IMR-90 (cell line): Measurements from ENCODE around the gene CYP26B1. TPM values are rescaled to one million over a fixed set of nuclear protein-coding genes. Genes with fewer than 3 reads are reported as not detected.

Experiments used
- ATAC-seq: fragments of 200-7000 bp; cut with Tn5 transposase; 2 replicates; pipeline ENCODE4 v1.9.1; 2020; ENCODE audit warnings: low read depth, mild to moderate bottlenecking, moderate library complexity
- BruUV-seq: library from RNA; stranded (reverse); fragments of 400-500 nt; replicated peaks from 2 replicates; lab custom pipeline; 2021; lab: Mats Ljungman, UMichigan
- CTCF ChIA-PET: fragments of 300-600 bp; formaldehyde crosslinking; extraction: SDS; loops from one replicate; lab custom pipeline; 2021; ENCODE audit warnings: antibody characterized with exemption; lab: Yijun Ruan, JAX
- POLR2A ChIA-PET: fragments of 300-600 bp; sonication (Branson Sonifier 250); formaldehyde crosslinking; loops from one replicate; lab custom pipeline; 2022; ENCODE audit warnings: antibody characterized with exemption; ENCODE audit not compliant: unreplicated experiment; lab: Charles Lee
- DNase-seq: peaks from one replicate; pipeline ENCODE4 v3.0.0; 2013
- H2AFZ ChIP-seq: replicated peaks from 2 replicates; pipeline ENCODE3; 2013; ENCODE audit warnings: low read length, mild to moderate bottlenecking; ENCODE audit not compliant: poor library complexity
- H2AK5ac ChIP-seq: 2 replicates; pipeline ENCODE4 v1.6.1; 2013; ENCODE audit warnings: low read depth, low read length, inconsistent platforms
- H2AK9ac ChIP-seq: replicated peaks from 2 replicates; pipeline ENCODE3; 2013; ENCODE audit warnings: mild to moderate bottlenecking, low read depth, low read length, moderate library complexity; ENCODE audit not compliant: poor library complexity
- H2BK120ac ChIP-seq: 2 replicates; pipeline ENCODE4 v1.6.1; 2013; ENCODE audit warnings: low read depth, low read length, inconsistent platforms
- H2BK15ac ChIP-seq: 3 replicates; pipeline ENCODE4 v1.6.1; 2013; ENCODE audit warnings: low read depth, low read length, inconsistent platforms
- H2BK20ac ChIP-seq: 2 replicates; pipeline ENCODE4 v1.6.1; 2013; ENCODE audit warnings: low read depth, mild to moderate bottlenecking, inconsistent platforms, low read length, moderate library complexity
- H2BK5ac ChIP-seq: 2 replicates; pipeline ENCODE4 v1.6.1; 2013; ENCODE audit warnings: mild to moderate bottlenecking, low read depth, low read length, inconsistent platforms; ENCODE audit not compliant: poor library complexity, severe bottlenecking
- H3K14ac ChIP-seq: replicated peaks from 2 replicates; pipeline ENCODE4 v1.6.1; 2013; ENCODE audit warnings: low read depth, low read length, inconsistent platforms
- H3K18ac ChIP-seq: 2 replicates; pipeline ENCODE4 v1.6.1; 2013; ENCODE audit warnings: low read depth, low read length, control low read depth
- H3K23ac ChIP-seq: 2 replicates; pipeline ENCODE4 v1.6.1; 2013; ENCODE audit warnings: low read depth, low read length, inconsistent platforms
- H3K27ac ChIP-seq: 2 replicates; pipeline ENCODE4 v1.5.1; 2013; ENCODE audit warnings: mild to moderate bottlenecking, control low read depth, low read length; ENCODE audit not compliant: insufficient read depth
- H3K27me3 ChIP-seq: 2 replicates; pipeline ENCODE4 v1.6.1; 2013; ENCODE audit warnings: low read length; ENCODE audit not compliant: control insufficient read depth, insufficient read depth
- H3K36me3 ChIP-seq: 2 replicates; pipeline ENCODE4 v1.6.1; 2013; ENCODE audit warnings: low read length, mixed read lengths; ENCODE audit not compliant: control insufficient read depth, insufficient read depth
- H3K4ac ChIP-seq: 2 replicates; pipeline ENCODE4 v1.6.1; 2013; ENCODE audit warnings: low read depth, low read length, inconsistent platforms
- H3K4me1 ChIP-seq: 2 replicates; pipeline ENCODE4 v1.6.1; 2013; ENCODE audit warnings: low read length, mixed read lengths; ENCODE audit not compliant: control insufficient read depth, insufficient read depth
- H3K4me2 ChIP-seq: 2 replicates; pipeline ENCODE4 v1.6.1; 2013; ENCODE audit warnings: low read depth, mild to moderate bottlenecking, control low read depth, low read length, moderate library complexity
- H3K4me3 ChIP-seq: 2 replicates; pipeline ENCODE4 v1.5.1; 2013; ENCODE audit warnings: low read depth, mild to moderate bottlenecking, control low read depth, low read length, moderate library complexity; ENCODE audit not compliant: insufficient read depth
- H3K56ac ChIP-seq: 2 replicates; pipeline ENCODE4 v1.6.1; 2013; ENCODE audit warnings: low read length, inconsistent platforms; ENCODE audit not compliant: insufficient read depth; ENCODE audit errors: extremely low read depth
- H3K79me1 ChIP-seq, 2 experiments: 2 replicates each; pipeline ENCODE4 v1.6.1; 2013; ENCODE audit warnings: low read length in 2 of 2, inconsistent platforms in 1 of 2, low read depth in 1 of 2
- H3K9ac ChIP-seq: 2 replicates; pipeline ENCODE4 v1.6.1; 2013; ENCODE audit warnings: low read depth, low read length, control low read depth
- H3K9me1 ChIP-seq: 2 replicates; pipeline ENCODE4 v1.6.1; 2013; ENCODE audit warnings: low read length, inconsistent platforms; ENCODE audit not compliant: insufficient read depth
- H3K9me3 ChIP-seq: 2 replicates; pipeline ENCODE4 v1.6.1; 2013; ENCODE audit warnings: low read length; ENCODE audit not compliant: control insufficient read depth, insufficient read depth
- H4K20me1 ChIP-seq: 2 replicates; pipeline ENCODE4 v1.6.1; 2013; ENCODE audit warnings: low read length, inconsistent platforms; ENCODE audit not compliant: insufficient read depth
- H4K5ac ChIP-seq: 2 replicates; pipeline ENCODE4 v1.6.1; 2013; ENCODE audit warnings: mild to moderate bottlenecking, low read depth, low read length, control low read depth
- H4K8ac ChIP-seq, 2 experiments: 2 replicates each; pipeline ENCODE4 v1.6.1; 2013; ENCODE audit warnings: low read depth in 2 of 2, low read length in 2 of 2, control low read depth in 1 of 2, inconsistent platforms in 1 of 2
- H4K91ac ChIP-seq: 2 replicates; pipeline ENCODE4 v1.6.1; 2013; ENCODE audit warnings: low read depth, low read length, inconsistent platforms; ENCODE audit not compliant: insufficient read depth
- CEBPB ChIP-seq: IDR thresholded peaks from 2 replicates; pipeline ENCODE4 v1.6.1; 2012; ENCODE audit warnings: low read depth, low read length, improper control_type of control experiment
- FOS ChIP-seq: fragments of 150-350 bp; IDR thresholded peaks from 2 replicates; pipeline ENCODE4 v1.6.1; 2016; ENCODE audit warnings: low read depth, low read length
- WGBS, 2 experiments: methylation state at CpG; one replicate each; pipeline versions ENCODE4 v1.1.5 to v1.1.7; 2013; ENCODE audit warnings: missing lambda C conversion rate in 2 of 2; ENCODE audit not compliant: insufficient read length in 1 of 2; ENCODE audit errors: extremely low coverage in 2 of 2; 5-methylcytosine and 5-hydroxymethylcytosine counted together
- dilution Hi-C: fragments of 300-500 bp; cut with HindIII; formaldehyde crosslinking; loops from one replicate; pipeline ENCODE4 v1.14.3; 2018; ENCODE audit warnings: low sequenced_read_pairs; ENCODE audit not compliant: unreplicated experiment
- in situ Hi-C: fragments of 300-500 bp; cut with MboI; formaldehyde crosslinking; loops from 3 replicates; pipeline ENCODE4 v1.14.3; 2019; ENCODE audit warnings: low sequenced_read_pairs, inconsistent platforms, mixed read lengths
- intact Hi-C: fragments of 100-400 bp; cut with micrococcal nuclease; formaldehyde crosslinking; loops from 2 replicates; pipeline ENCODE4 v1.10.0; 2022
- polyA plus RNA-seq, 3 experiments: library from polyadenylated mRNA; depleted of rRNA; stranded (reverse); fragments of >200 nt; gene quantifications; 2 replicates each; pipeline ENCODE4 v1.2.3, GENCODE V29; 2012; ENCODE audit warnings: low replicate concordance in 1 of 3
- total RNA-seq: library from RNA; depleted of rRNA; stranded (reverse); fragments of >200 nt; gene quantifications from 2 replicates; pipeline ENCODE4 v1.2.3, GENCODE V29; 2012

Gene CYP26B1
- total and polyA plus RNA-seq, 2 of the 4 experiments (the other 2 are of a cell fraction): 0.02 TPM; not detected in 1

DNA sequence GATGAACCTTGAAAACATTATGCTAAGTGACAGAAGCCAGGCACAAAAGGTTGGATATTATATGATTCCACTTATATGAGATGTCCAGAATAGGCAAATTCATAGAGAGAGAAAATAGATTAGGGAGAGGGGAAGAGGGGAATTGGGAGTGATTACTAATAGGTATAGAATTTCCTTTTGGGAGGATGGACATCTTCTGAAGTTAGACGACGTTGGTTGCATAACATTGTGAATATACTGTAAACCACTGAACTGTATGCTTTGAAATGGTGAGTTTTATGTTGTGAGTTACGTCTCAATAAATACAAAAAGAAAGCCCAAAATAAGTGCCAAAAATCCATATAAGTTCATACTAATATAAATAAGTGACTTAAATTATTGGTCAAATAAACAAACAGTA, 18.6 kb upstream of the CYP26B1 start:
- H2BK15ac ChIP-seq: no peak overlapping the region
- H4K20me1 ChIP-seq: no peaks in the 10 kb centered on the region
- DNase-seq (peak; percentile 12), ATAC-seq (peak; percentile 40)
- no peak overlapping the region for H3K4ac ChIP-seq
- TF ChIP-seq FOS: no peak
- peak; percentile 39; the same call in 1 of the 2 replicates for TF ChIP-seq CEBPB
- no peak overlapping the region for H2BK20ac ChIP-seq
- no CpG with 5 or more reads among the region's 3 CpGs for WGBS, 2 experiments
- ChIA-PET CTCF (no interaction called here), POLR2A (no interaction called here)
- no peak overlapping the region for H2BK5ac ChIP-seq
- intact Hi-C loops (no loop called here), dilution Hi-C loops (no loop called here), in situ Hi-C loops (no loop called here)
- H3K56ac ChIP-seq: no peak overlapping the region
- H3K27me3 ChIP-seq: no peaks in the 10 kb centered on the region; the same call in 1 of the 2 replicates
- H3K9me1 ChIP-seq: no peaks in the 10 kb centered on the region
- H3K9me3 ChIP-seq: no peaks in the 10 kb centered on the region
- H3K4me3 ChIP-seq: no peak overlapping the region
- no peak overlapping the region for H2AK9ac ChIP-seq
- H3K36me3 ChIP-seq: no peaks in the 10 kb centered on the region
- no peak overlapping the region for H4K91ac ChIP-seq
- H2AFZ ChIP-seq: no peak overlapping the region
- H3K79me1 ChIP-seq: no peaks in the 10 kb centered on the region
- H4K8ac ChIP-seq: no peak overlapping the region
- H3K18ac ChIP-seq: no peak overlapping the region
- H3K14ac ChIP-seq: no peak overlapping the region
- H3K4me1 ChIP-seq: no peaks in the 10 kb centered on the region
- H3K9ac ChIP-seq: no peak overlapping the region
- BruUV-seq: no TSS peak
- no peak overlapping the region for H3K23ac ChIP-seq
- no peak overlapping the region for H2BK120ac ChIP-seq
- no peak overlapping the region for H3K4me2 ChIP-seq
- H2AK5ac ChIP-seq: no peak overlapping the region
- H4K5ac ChIP-seq: no peak overlapping the region
- H3K27ac ChIP-seq: no peak overlapping the region
